Neural cell (in vitro differentiated cells): Measurements from ENCODE around the gene JKAMP. TPM values are rescaled to one million over a fixed set of nuclear protein-coding genes. Genes with fewer than 3 reads are reported as not detected.

Experiments
- H2AFZ ChIP-seq: fragments of 200-600, 300-800 bp; sonication (generic), shearing (Covaris generic); 2 replicates; pipeline ENCODE4 v1.6.0; 2014; ENCODE audit warnings: low read depth, mild to moderate bottlenecking, antibody characterized with exemption, low read length, moderate library complexity
- H3F3A ChIP-seq: fragments of 200-600 bp; shearing (Covaris generic); 2 replicates; pipeline ENCODE4 v1.6.1; 2016; ENCODE audit warnings: mild to moderate bottlenecking, moderate library complexity, mixed read lengths, antibody characterized with exemption, low read length; ENCODE audit not compliant: insufficient read depth, poor library complexity, severe bottlenecking
- H3K27ac ChIP-seq: fragments of 200-600, 300-800 bp; sonication (generic), shearing (Covaris generic); 2 replicates; pipeline ENCODE4 v1.5.1; 2014; ENCODE audit warnings: mild to moderate bottlenecking, low read length, moderate library complexity
- H3K27me3 ChIP-seq: fragments of 300-800, 200-600 bp; sonication (generic), shearing (Covaris generic); 2 replicates; pipeline ENCODE4 v1.6.0; 2014; ENCODE audit warnings: mild to moderate bottlenecking, low read depth, low read length, moderate library complexity; ENCODE audit not compliant: insufficient read depth
- H3K36me3 ChIP-seq: fragments of 300-800, 200-600 bp; sonication (generic), shearing (Covaris generic); 2 replicates; pipeline ENCODE4 v1.5.1; 2014; ENCODE audit warnings: mild to moderate bottlenecking, antibody characterized with exemption, low read length, moderate library complexity; ENCODE audit not compliant: insufficient read depth
- H3K4me2 ChIP-seq: fragments of 300-800, 200-600 bp; sonication (generic), shearing (Covaris generic); 2 replicates; pipeline ENCODE4 v1.6.0; 2014; ENCODE audit warnings: mild to moderate bottlenecking, low read length
- H3K4me3 ChIP-seq: fragments of 300-800, 200-600 bp; sonication (generic), shearing (Covaris generic); 2 replicates; pipeline ENCODE4 v1.5.1; 2014; ENCODE audit warnings: mild to moderate bottlenecking, low read length, moderate library complexity
- H3K79me2 ChIP-seq: fragments of 200-600 bp; shearing (Covaris generic); replicated peaks from 2 replicates; pipeline ENCODE4 v1.6.0; 2014; ENCODE audit warnings: mild to moderate bottlenecking, low read length, moderate library complexity; ENCODE audit not compliant: insufficient read depth
- H3K9ac ChIP-seq: fragments of 300-800, 200-600 bp; sonication (generic), shearing (Covaris generic); 2 replicates; pipeline ENCODE4 v1.6.1; 2016; ENCODE audit warnings: mild to moderate bottlenecking, low read length, mixed read lengths
- H3K9me2 ChIP-seq: fragments of 200-600 bp; shearing (Covaris generic); 2 replicates; pipeline ENCODE4 v1.6.1; 2016; ENCODE audit warnings: mild to moderate bottlenecking, low read length, mixed read lengths; ENCODE audit not compliant: insufficient read depth
- H3K9me3 ChIP-seq: fragments of 200-600, 300-800 bp; sonication (generic), shearing (Covaris generic); 2 replicates; pipeline ENCODE4 v1.6.1; 2016; ENCODE audit warnings: mild to moderate bottlenecking, mixed run types, low read length, moderate library complexity, mixed read lengths
- H4K20me1 ChIP-seq: fragments of 200-600 bp; shearing (Covaris generic); 2 replicates; pipeline ENCODE4 v1.6.1; 2016; ENCODE audit warnings: mild to moderate bottlenecking, mixed run types; ENCODE audit not compliant: insufficient read depth
- CTCF ChIP-seq: fragments of 450-650 bp; IDR thresholded peaks from 2 replicates; pipeline ENCODE4 v1.5.1; 2014; ENCODE audit warnings: antibody characterized with exemption, mild to moderate bottlenecking, moderate library complexity; ENCODE audit not compliant: poor library complexity, severe bottlenecking
- EP300 ChIP-seq: fragments of 450-650 bp; conservative IDR thresholded peaks from 2 replicates; pipeline ENCODE4 v1.6.1; 2014; ENCODE audit warnings: antibody characterized with exemption, mild to moderate bottlenecking, moderate library complexity; ENCODE audit not compliant: poor library complexity, severe bottlenecking
- EZH2 ChIP-seq: fragments of 200-600, 300-800 bp; shearing (Covaris generic), sonication (generic); IDR thresholded peaks from 2 replicates; pipeline ENCODE4 v1.6.1; 2014; ENCODE audit warnings: antibody characterized with exemption, low read length, borderline replicate concordance, mild to moderate bottlenecking; ENCODE audit not compliant: insufficient read depth, poor library complexity, severe bottlenecking
- MXI1 ChIP-seq: fragments of 450-650 bp; conservative IDR thresholded peaks from 2 replicates; pipeline ENCODE4 v1.6.1; 2014; ENCODE audit warnings: antibody characterized with exemption, mild to moderate bottlenecking; ENCODE audit not compliant: poor library complexity, severe bottlenecking
- POLR2AphosphoS5 ChIP-seq: IDR thresholded peaks from 2 replicates; pipeline ENCODE4 v1.6.1; 2012
- RAD21 ChIP-seq: fragments of 450-650 bp; conservative IDR thresholded peaks from 2 replicates; pipeline ENCODE4 v1.6.1; 2014; ENCODE audit warnings: antibody characterized with exemption, mild to moderate bottlenecking, moderate library complexity
- REST ChIP-seq: IDR thresholded peaks from 2 replicates; pipeline ENCODE4 v1.6.1; 2012; ENCODE audit warnings: borderline replicate concordance
- SMC3 ChIP-seq: fragments of 450-650 bp; conservative IDR thresholded peaks from 2 replicates; pipeline ENCODE4 v1.6.1; 2014; ENCODE audit warnings: antibody characterized with exemption, mild to moderate bottlenecking, moderate library complexity; ENCODE audit not compliant: poor library complexity
- TAF1 ChIP-seq: IDR thresholded peaks from 2 replicates; pipeline ENCODE4 v1.6.1; 2012; ENCODE audit warnings: low read depth
- polyA plus RNA-seq: library from polyadenylated mRNA; depleted of rRNA; stranded (reverse); fragments of >200 nt; gene quantifications from 2 replicates; pipeline ENCODE4 v1.2.3, GENCODE V29; 2014

Gene JKAMP
- polyA plus RNA-seq, 1 donor from 2014 or later = 204 TPM

- Histone ChIP-seq H3K4me2 (no peak overlapping the region), H3K27me3 (no peaks in the 10 kb centered on the region), H3K9me2 (no peaks in the 10 kb centered on the region), H3K9me3 (no peaks in the 10 kb centered on the region), H4K20me1 (no peaks in the 10 kb centered on the region), H3K4me3 (no peak overlapping the region), H3K79me2 (no peaks in the 10 kb centered on the region), H3K36me3 (no peaks in the 10 kb centered on the region), H3F3A (no peaks in the 10 kb centered on the region), H3K9ac (no peak overlapping the region), H3K27ac (no peak overlapping the region), H2AFZ (no peak overlapping the region)
- TF ChIP-seq MXI1 (no peak), REST (no peak), TAF1 (no peak), RAD21 (no peak), POLR2AphosphoS5 (no peak), SMC3 (no peak), CTCF (no peak), EZH2 (no peak), EP300 (no peak)
These were observed 35.9 kb downstream of the JKAMP start for GRCh38 chr14:59520224-59520623.

- no peak overlapping the region for H3K27ac ChIP-seq
- no peaks in the 10 kb centered on the region for H3K27me3 ChIP-seq
- no peak overlapping the region for H2AFZ ChIP-seq
- H3K36me3 ChIP-seq = no peaks in the 10 kb centered on the region
- H3F3A ChIP-seq = no peaks in the 10 kb centered on the region
- H3K9ac ChIP-seq = no peak overlapping the region
- no peaks in the 10 kb centered on the region for H3K9me3 ChIP-seq
- H3K79me2 ChIP-seq = no peaks in the 10 kb centered on the region
- no peak overlapping the region for H3K4me2 ChIP-seq
- H4K20me1 ChIP-seq = no peaks in the 10 kb centered on the region
- H3K9me2 ChIP-seq = no peaks in the 10 kb centered on the region
- no peak for TF ChIP-seq RAD21
- H3K4me3 ChIP-seq = no peak overlapping the region
These were observed 44.9 kb downstream of the JKAMP start for GRCh38 chr14:59529189-59529588.

GRCh38 chr14:59530349-59530748 lies 46.0 kb downstream of the JKAMP start:
- Histone ChIP-seq H4K20me1 (no peaks in the 10 kb centered on the region), H3K27ac (no peak overlapping the region), H3K9me2 (no peaks in the 10 kb centered on the region), H3K79me2 (no peaks in the 10 kb centered on the region), H3K4me2 (no peak overlapping the region), H3F3A (no peaks in the 10 kb centered on the region), H3K9me3 (no peaks in the 10 kb centered on the region), H3K4me3 (no peak overlapping the region), H2AFZ (no peak overlapping the region), H3K27me3 (no peaks in the 10 kb centered on the region), H3K9ac (no peak overlapping the region), H3K36me3 (no peaks in the 10 kb centered on the region)
- no peak for TF ChIP-seq MXI1
- TF ChIP-seq EZH2 = no peak
- no peak for TF ChIP-seq TAF1
